H1 (cell line): ENCODE measurements around the gene RFC3. TPM values are rescaled to one million over a fixed set of nuclear protein-coding genes. Genes with fewer than 3 reads are reported as not detected.

ENCODE experiments used
- CTCF ChIA-PET: fragments of 300-600 bp; sonication (Branson Sonifier 250); formaldehyde crosslinking; loops from one replicate; lab custom pipeline; 2021; ENCODE audit not compliant: partially characterized antibody; lab: Charles Lee
- POLR2A ChIA-PET: fragments of 300-600 bp; sonication (Branson Sonifier 250); formaldehyde crosslinking; loops from one replicate; lab custom pipeline; 2021; ENCODE audit warnings: inconsistent platforms; ENCODE audit not compliant: partially characterized antibody; lab: Charles Lee
- DNase-seq, 2 experiments: peaks; one replicate each; pipeline versions ENCODE4 v3.0.0 to v3.0.0-alpha.2; 2010 to 2022; ENCODE audit warnings: low spot score in 2 of 2, low read depth in 1 of 2, mixed read lengths in 1 of 2
- FAIRE-seq: peaks from 2 replicates; lab custom pipeline; 2011; peaks lifted over from hg19 to GRCh38; lab: Jason Lieb, UNC
- H2AFZ ChIP-seq: 2 replicates; pipeline ENCODE4 v1.8.1; 2012; ENCODE audit warnings: low read length, inconsistent platforms
- H2AK5ac ChIP-seq: 2 replicates; pipeline ENCODE4 v1.6.1; 2013; ENCODE audit warnings: low read depth, low read length
- H2BK120ac ChIP-seq: replicated peaks from 2 replicates; pipeline ENCODE3; 2013; ENCODE audit warnings: low read depth, low read length, inconsistent platforms
- H2BK12ac ChIP-seq: 2 replicates; pipeline ENCODE4 v1.6.1; 2013; ENCODE audit warnings: low read depth, low read length
- H2BK15ac ChIP-seq: 2 replicates; pipeline ENCODE4 v1.6.1; 2013; ENCODE audit warnings: low read length
- H2BK20ac ChIP-seq: 2 replicates; pipeline ENCODE4 v1.6.1; 2013; ENCODE audit warnings: low read length
- H2BK5ac ChIP-seq: 2 replicates; pipeline ENCODE4 v1.6.1; 2013; ENCODE audit warnings: low read depth, low read length
- H3K14ac ChIP-seq: 2 replicates; pipeline ENCODE4 v1.6.1; 2013; ENCODE audit warnings: inconsistent platforms; ENCODE audit not compliant: insufficient read length
- H3K18ac ChIP-seq: 2 replicates; pipeline ENCODE4 v1.6.1; 2013; ENCODE audit warnings: low read length; ENCODE audit errors: extremely low read depth
- H3K23ac ChIP-seq: 2 replicates; pipeline ENCODE4 v1.6.1; 2013; ENCODE audit warnings: inconsistent platforms; ENCODE audit not compliant: insufficient read length
- H3K23me2 ChIP-seq: 2 replicates; pipeline ENCODE4 v1.6.1; 2013; ENCODE audit warnings: low read depth, low read length
- H3K27ac ChIP-seq: 2 replicates; pipeline ENCODE4 v1.6.1; 2011; ENCODE audit warnings: low read depth, low read length, inconsistent platforms
- H3K27me3 ChIP-seq, 4 experiments: replicated peaks in 1 of 4; 1 replicate in 1 of 4; 2 replicates in 3 of 4; pipeline versions ENCODE4 v1.6.1 to v1.8.1; 2011 to 2013; ENCODE audit warnings: low read length in 3 of 4, mild to moderate bottlenecking in 3 of 4, inconsistent platforms in 2 of 4, mixed read lengths in 2 of 4, moderate library complexity in 1 of 4; ENCODE audit not compliant: control insufficient read depth in 3 of 4, insufficient read depth in 3 of 4; ENCODE audit errors: extremely low read depth in 1 of 4
- H3K36me3 ChIP-seq, 4 experiments: 2 replicates each; pipeline versions ENCODE4 v1.6.1 to v1.8.1; 2011 to 2013; ENCODE audit warnings: mild to moderate bottlenecking in 4 of 4, low read length in 3 of 4, moderate library complexity in 2 of 4, control low read depth in 1 of 4, inconsistent platforms in 1 of 4; ENCODE audit not compliant: insufficient read depth in 4 of 4, control insufficient read depth in 2 of 4
- H3K4ac ChIP-seq: replicated peaks from 2 replicates; pipeline ENCODE3; 2013; ENCODE audit warnings: low read length, low read depth, mixed read lengths, inconsistent platforms; ENCODE audit not compliant: insufficient read length
- H3K4me1 ChIP-seq, 4 experiments: replicated peaks in 1 of 4; 1 replicate in 1 of 4; 2 replicates in 3 of 4; pipeline versions ENCODE4 v1.6.1 to v1.8.1; 2011 to 2013; ENCODE audit warnings: low read length in 3 of 4, inconsistent platforms in 2 of 4, mixed read lengths in 1 of 4; ENCODE audit not compliant: insufficient read depth in 4 of 4, control insufficient read depth in 3 of 4
- H3K4me2 ChIP-seq, 2 experiments: 2 replicates each; pipeline versions ENCODE4 v1.6.1 to v1.8.1; 2011 to 2013; ENCODE audit warnings: low read depth in 2 of 2, low read length in 2 of 2, control low read depth in 1 of 2, inconsistent platforms in 1 of 2, mild to moderate bottlenecking in 1 of 2; ENCODE audit not compliant: insufficient read depth in 1 of 2
- H3K4me3 ChIP-seq, 4 experiments: fragments of 200-600, 300-600 bp in 1 of 4; sonication (generic), shearing (Covaris generic), sonication (Bioruptor Twin) in 1 of 4; 2 replicates each; pipeline versions ENCODE4 v1.5.1 to v1.8.1; 2011 to 2016; ENCODE audit warnings: low read length in 4 of 4, low read depth in 3 of 4, control low read depth in 2 of 4, inconsistent platforms in 2 of 4, mild to moderate bottlenecking in 2 of 4, mixed read lengths in 1 of 4, moderate library complexity in 1 of 4; ENCODE audit not compliant: insufficient read depth in 2 of 4; ENCODE audit errors: extremely low read depth in 1 of 4
- H3K56ac ChIP-seq: replicated peaks from 2 replicates; pipeline ENCODE3; 2013; ENCODE audit warnings: low read depth, mild to moderate bottlenecking, mixed read lengths, low read length, inconsistent platforms; ENCODE audit not compliant: insufficient read length
- H3K79me1 ChIP-seq: 2 replicates; pipeline ENCODE4 v1.6.1; 2013; ENCODE audit warnings: low read depth, low read length, control low read depth
- H3K79me2 ChIP-seq, 2 experiments: 2 replicates each; pipeline versions ENCODE4 v1.6.1 to v1.8.1; 2012 to 2013; ENCODE audit warnings: low read length in 2 of 2, mild to moderate bottlenecking in 2 of 2, inconsistent platforms in 1 of 2; ENCODE audit not compliant: insufficient read depth in 2 of 2, control insufficient read depth in 1 of 2
- H3K9ac ChIP-seq, 4 experiments: replicated peaks in 1 of 4; 1 replicate in 1 of 4; 2 replicates in 3 of 4; pipeline versions ENCODE4 v1.6.1 to v1.8.1; 2011 to 2013; ENCODE audit warnings: low read depth in 3 of 4, low read length in 3 of 4, control low read depth in 2 of 4, mild to moderate bottlenecking in 2 of 4, moderate library complexity in 2 of 4, inconsistent platforms in 1 of 4; ENCODE audit errors: extremely low read depth in 1 of 4
- H3K9me3 ChIP-seq, 2 experiments: 2 replicates each; pipeline versions ENCODE4 v1.6.1 to v1.8.1; 2012 to 2013; ENCODE audit warnings: mild to moderate bottlenecking in 2 of 2, moderate library complexity in 2 of 2, control low read depth in 1 of 2, inconsistent platforms in 1 of 2, low read depth in 1 of 2, low read length in 1 of 2, mixed read lengths in 1 of 2; ENCODE audit not compliant: insufficient read depth in 2 of 2
- H4K20me1 ChIP-seq, 2 experiments: replicated peaks in 1 of 2; 2 replicates each; pipeline versions ENCODE3 to v1.8.1; 2011 to 2013; ENCODE audit warnings: inconsistent platforms in 2 of 2, low read length in 2 of 2, mild to moderate bottlenecking in 1 of 2; ENCODE audit not compliant: insufficient read depth in 2 of 2, control insufficient read depth in 1 of 2
- H4K5ac ChIP-seq: 2 replicates; pipeline ENCODE4 v1.6.1; 2013; ENCODE audit warnings: low read length, low read depth, mixed read lengths, inconsistent platforms; ENCODE audit not compliant: insufficient read length
- H4K8ac ChIP-seq: 2 replicates; pipeline ENCODE4 v1.8.0; 2013; ENCODE audit warnings: mild to moderate bottlenecking, moderate library complexity, low read length, inconsistent platforms; ENCODE audit not compliant: insufficient read depth; ENCODE audit errors: extremely low read depth
- H4K91ac ChIP-seq: replicated peaks from 2 replicates; pipeline ENCODE3; 2013; ENCODE audit warnings: low read length, mixed read lengths, inconsistent platforms; ENCODE audit not compliant: insufficient read length
- JUND ChIP-seq: IDR thresholded peaks from 2 replicates; pipeline ENCODE4 v1.6.1; 2011; ENCODE audit warnings: mild to moderate bottlenecking, improper control_type of control experiment, low read length
- KDM1A ChIP-seq: fragments of 200-600, 300-600 bp; sonication (generic); IDR thresholded peaks from 2 replicates; pipeline ENCODE4 v1.7.1; 2016; ENCODE audit warnings: mild to moderate bottlenecking, low read length, borderline replicate concordance
- SIRT6 ChIP-seq: IDR thresholded peaks from one replicate; pipeline ENCODE4 v1.7.1; 2012; ENCODE audit warnings: low read length, inconsistent platforms
- WGBS, 2 experiments: shearing (Covaris generic) in 1 of 2; methylation state at CpG; one replicate each; pipeline versions ENCODE4 v1.1.6 to v1.1.7; 2013 to 2015; ENCODE audit warnings: low lambda C conversion rate in 2 of 2, mixed read lengths in 2 of 2, inconsistent platforms in 1 of 2, low coverage in 1 of 2, missing lambda C conversion rate in 1 of 2; ENCODE audit not compliant: insufficient replicate concordance in 2 of 2, insufficient coverage in 1 of 2, insufficient read length in 1 of 2; ENCODE audit errors: extremely low coverage in 1 of 2, missing lambda C conversion rate in 1 of 2; 5-methylcytosine and 5-hydroxymethylcytosine counted together
- polyA plus RNA-seq, 7 experiments: library from polyadenylated mRNA; depleted of rRNA in 3 of 7; stranded (reverse) in 5 of 7; unstranded in 2 of 7; fragments of >200 nt in 5 of 7; fragments of 200-250 nt in 2 of 7; gene quantifications; 1 replicate in 5 of 7; 2 replicates in 1 of 7; 4 replicates in 1 of 7; pipeline versions ENCODE4 v1.2.1 to v1.2.3, GENCODE V29; 2011 to 2013; ENCODE audit warnings: missing spikeins in 2 of 7, mixed read lengths in 2 of 7
- total RNA-seq: library from RNA; stranded (reverse); fragmentation: NEBNext Ultra II Directional; extraction: Animal tissue kit (Norgen Biotek cat#: 25700); gene quantifications from 2 replicates; pipeline ENCODE4 v1.2.1, GENCODE V29; 2021

Gene RFC3
- total and polyA plus RNA-seq, 2 of the 8 experiments (the other 6 are each of a cell fraction or from before 2014, with no cell fraction given), result 26.4 to 45.6 TPM

DNA sequence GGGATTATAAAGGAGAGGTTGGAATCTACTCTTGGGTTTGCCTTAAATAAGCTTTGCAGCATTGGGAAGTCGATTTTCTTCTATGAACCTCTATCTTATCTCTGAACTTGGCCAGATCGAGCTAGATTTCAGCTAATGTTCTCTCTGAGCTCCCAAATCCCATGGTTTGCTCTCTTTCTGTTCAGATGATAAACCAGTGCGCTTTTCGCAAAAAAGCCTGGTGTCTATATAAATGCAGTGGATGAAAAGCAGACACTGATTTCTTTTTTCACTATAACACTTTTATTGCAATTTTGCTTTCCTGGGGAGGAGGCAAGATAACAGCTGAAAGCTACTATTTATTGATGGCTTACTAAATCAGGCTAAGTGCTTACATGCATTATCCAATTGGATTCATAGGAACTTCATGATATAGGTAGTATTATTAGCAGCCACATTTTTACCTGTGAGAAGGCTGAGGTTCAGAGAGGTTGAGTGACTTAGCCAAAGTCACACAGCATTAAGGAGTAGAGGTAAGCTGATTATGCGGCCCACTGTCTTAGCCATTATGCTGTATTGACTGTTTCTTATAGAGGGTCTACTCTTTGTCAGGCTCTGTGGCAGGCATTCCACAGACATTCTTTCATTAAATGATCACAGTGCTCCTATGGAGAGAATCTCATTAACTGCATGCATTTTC lies 58.9 kb downstream of the RFC3 start:
- TF ChIP-seq JUND, result no peak
- peak; percentile 93 for TF ChIP-seq KDM1A
- no peak for TF ChIP-seq SIRT6
- H2AFZ ChIP-seq, result no peak overlapping the region
- ChIA-PET CTCF (interaction anchor here (0.6 to 3.1 kb wide), 6 partner anchors 10 to 1386 kb away, joined by 3 to 17 read pairs (median 3); no protein-coding TSS in a partner anchor), POLR2A (no interaction called here)
- no peak overlapping the region for H2AK5ac ChIP-seq
- no peaks in the 10 kb centered on the region for H3K79me1 ChIP-seq
- H4K20me1 ChIP-seq, result peaks cover 0 to 2% of the 10 kb centered on the region in 2 experiments
- no peak overlapping the region for H2BK12ac ChIP-seq
- no peak overlapping the region for H2BK5ac ChIP-seq
- H3K23ac ChIP-seq, result no peak overlapping the region
- H2BK15ac ChIP-seq, result no peak overlapping the region
- H3K14ac ChIP-seq, result no peak overlapping the region
- no peak overlapping the region for H4K91ac ChIP-seq
- H3K36me3 ChIP-seq, result peaks cover 0 to 2% (median 0%) of the 10 kb centered on the region in 4 experiments; a peak in 2 of 8 replicates
- H2BK120ac ChIP-seq, result no peak overlapping the region
- no peak overlapping the region for H4K8ac ChIP-seq
- H3K27me3 ChIP-seq, result no peaks in the 10 kb centered on the region
- H3K23me2 ChIP-seq, result no peaks in the 10 kb centered on the region
- no peak overlapping the region for H3K4me2 ChIP-seq
- WGBS, 2 experiments, result 91% methylated on average over 5 of the region's 5 CpGs; no CpG with 5 or more reads in 1 of the 2 experiments
- H3K4ac ChIP-seq, result no peak overlapping the region
- FAIRE-seq (no peak), DNase-seq (no peak)
- H3K4me1 ChIP-seq, result no peaks in the 10 kb centered on the region
- no peak overlapping the region for H3K27ac ChIP-seq
- H3K9ac ChIP-seq, result no peak overlapping the region
- H3K4me3 ChIP-seq, result no peak overlapping the region
- H3K56ac ChIP-seq, result no peak overlapping the region
- H2BK20ac ChIP-seq, result no peak overlapping the region
- no peak overlapping the region for H4K5ac ChIP-seq
- no peaks in the 10 kb centered on the region for H3K9me3 ChIP-seq
- no peak overlapping the region for H3K18ac ChIP-seq
- H3K79me2 ChIP-seq, result no peaks in the 10 kb centered on the region
